HepG2 (cell line): ENCODE measurements around the gene ARID1A. TPM values are rescaled to one million over a fixed set of nuclear protein-coding genes. Genes with fewer than 3 reads are reported as not detected.

ENCODE experiments used
- ARID5B ChIP-seq: IDR thresholded peaks from 2 replicates; pipeline ENCODE4 v1.4.0; 2020; ENCODE audit warnings: mild to moderate bottlenecking, missing genetic modification reagents
- CHCHD3 ChIP-seq: sonication (generic); formaldehyde crosslinking; IDR thresholded peaks from 2 replicates; pipeline ENCODE4 v1.8.0; 2022; ENCODE audit warnings: mild to moderate bottlenecking, missing genetic modification reagents, moderate library complexity
- KLF15 ChIP-seq: sonication (generic); formaldehyde crosslinking; IDR thresholded peaks from 2 replicates; pipeline ENCODE4 v1.8.1; 2023; ENCODE audit warnings: borderline replicate concordance, mild to moderate bottlenecking, inconsistent platforms, missing genetic modification reagents, mixed read lengths
- KLF16 ChIP-seq, 2 experiments: sonication (generic) in 1 of 2; formaldehyde crosslinking in 1 of 2; IDR thresholded peaks; 2 replicates each; pipeline versions ENCODE4 v1.6.1 to v1.8.0; 2016 to 2023; ENCODE audit warnings: missing genetic modification reagents in 2 of 2, missing compliant biosample characterization in 1 of 2
- MTA3 ChIP-seq: sonication (generic); formaldehyde crosslinking; IDR thresholded peaks from 2 replicates; pipeline ENCODE4 v1.4.0; 2020; ENCODE audit warnings: missing genetic modification reagents
- NAIF1 ChIP-seq: sonication (generic); formaldehyde crosslinking; IDR thresholded peaks from 2 replicates; pipeline ENCODE4 v1.5.0; 2020; ENCODE audit warnings: mild to moderate bottlenecking, missing genetic modification reagents, borderline replicate concordance
- NCOA5 ChIP-seq: sonication (generic); formaldehyde crosslinking; IDR thresholded peaks from 2 replicates; pipeline ENCODE4 v1.4.0; 2020; ENCODE audit warnings: missing genetic modification reagents
- PHF20 ChIP-seq: sonication (generic); formaldehyde crosslinking; IDR thresholded peaks from 2 replicates; pipeline ENCODE4 v1.5.0; 2020; ENCODE audit warnings: mild to moderate bottlenecking, missing genetic modification reagents
- PLRG1 ChIP-seq: fragments of 450-650 bp; conservative IDR thresholded peaks from 2 replicates; pipeline ENCODE4 v1.6.1; 2016
- REPIN1 ChIP-seq: sonication (generic); formaldehyde crosslinking; IDR thresholded peaks from 2 replicates; pipeline ENCODE4 v1.8.0; 2022; ENCODE audit warnings: missing genetic modification reagents, low read depth, mild to moderate bottlenecking, borderline replicate concordance
- TGIF2 ChIP-seq: IDR thresholded peaks from 2 replicates; pipeline ENCODE4 v1.6.1; 2016; ENCODE audit warnings: control low read depth, missing compliant biosample characterization
- TOE1 ChIP-seq: sonication (generic); formaldehyde crosslinking; IDR thresholded peaks from 2 replicates; pipeline ENCODE4 v1.4.0; 2020; ENCODE audit warnings: mild to moderate bottlenecking, missing genetic modification reagents
- ZNF10 ChIP-seq: sonication (generic); formaldehyde crosslinking; IDR thresholded peaks from 2 replicates; pipeline ENCODE4 v1.4.0; 2020; ENCODE audit warnings: mild to moderate bottlenecking, low read depth, missing genetic modification reagents, borderline replicate concordance
- ZNF710 ChIP-seq: sonication (generic); formaldehyde crosslinking; IDR thresholded peaks from 2 replicates; pipeline ENCODE4 v1.5.0; 2020; ENCODE audit warnings: mild to moderate bottlenecking, missing genetic modification reagents, borderline replicate concordance
- ZNF747 ChIP-seq: sonication (generic); formaldehyde crosslinking; IDR thresholded peaks from 2 replicates; pipeline ENCODE4 v1.8.1; 2023; ENCODE audit warnings: missing genetic modification reagents, mild to moderate bottlenecking, borderline replicate concordance
- ZZZ3 ChIP-seq: sonication (generic); formaldehyde crosslinking; IDR thresholded peaks from 2 replicates; pipeline ENCODE4 v1.4.0; 2020; ENCODE audit warnings: missing genetic modification reagents, mild to moderate bottlenecking, borderline replicate concordance
- polyA plus RNA-seq, 8 experiments: library from polyadenylated mRNA; depleted of rRNA in 3 of 8; stranded (reverse) in 7 of 8; unstranded in 1 of 8; fragments of >200 nt; fragmentation: Illumina TruSeq in 4 of 8; extraction: Trizol in 4 of 8; gene quantifications; 2 replicates each; pipeline versions ENCODE4 v1.2.1 to v1.2.3, GENCODE V29; 2011 to 2016; ENCODE audit warnings: low read depth in 4 of 8, missing spikeins in 1 of 8, mixed read lengths in 1 of 8; ENCODE audit not compliant: insufficient read depth in 1 of 8
- total RNA-seq, 5 experiments: library from RNA; depleted of rRNA; stranded (reverse); fragments of >200 nt; fragmentation: Illumina TruSeq; extraction: Trizol; gene quantifications; 2 replicates each; pipeline ENCODE4 v1.2.3, GENCODE V29; 2016; ENCODE audit warnings: low read depth in 1 of 5
- TF ChIP-seq, protein P1 (sequence below): fragments of 450-650 bp; IDR thresholded peaks from 2 replicates; pipeline ENCODE4 v1.6.1; 2017
- TF ChIP-seq, protein P2 (sequence below): IDR thresholded peaks from 2 replicates; pipeline ENCODE4 v1.6.1; 2016; ENCODE audit warnings: mild to moderate bottlenecking

Gene ARID1A
- total and polyA plus RNA-seq, 2 of the 13 experiments (the other 11 are each of a cell fraction or from before 2014, with no cell fraction given): 11.9 to 15.9 TPM

DNA sequence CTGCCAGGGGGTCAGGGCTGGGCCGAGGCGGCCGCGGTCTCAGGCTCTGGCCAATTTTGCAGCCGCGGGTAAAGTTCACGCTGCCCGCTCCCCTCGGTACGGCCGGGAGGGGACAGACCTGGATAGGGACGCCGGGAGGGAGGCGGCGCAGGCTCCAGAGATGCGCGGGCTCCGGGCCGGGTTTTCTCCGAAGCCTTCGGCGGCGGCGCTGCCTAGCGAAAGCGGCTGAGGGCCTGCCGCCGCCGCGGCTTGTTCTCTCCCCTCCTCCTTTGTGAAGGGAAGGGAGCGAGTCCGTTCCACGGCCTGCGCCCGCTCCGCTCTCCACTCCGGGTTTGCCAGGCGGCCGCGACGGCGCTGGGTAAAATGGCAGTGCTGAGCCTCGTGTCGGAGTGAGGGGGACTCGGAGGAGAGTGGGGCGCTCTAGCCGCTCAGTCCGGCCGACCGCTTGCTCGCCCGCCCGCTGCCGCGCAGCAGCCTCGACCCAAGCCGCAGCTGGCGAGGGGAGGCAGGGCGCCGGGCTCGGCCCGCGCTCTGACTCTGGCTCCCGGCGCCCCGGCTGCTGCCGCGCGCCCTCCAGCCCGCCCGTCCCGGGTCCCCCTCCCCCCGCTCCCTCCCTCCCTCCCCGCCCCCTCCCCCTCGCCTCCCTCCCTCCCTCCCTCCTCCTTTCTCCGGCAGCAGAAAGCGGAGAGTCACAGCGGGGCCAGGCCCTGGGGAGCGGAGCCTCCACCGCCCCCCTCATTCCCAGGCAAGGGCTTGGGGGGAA, at the start of gene ARID1A (continued):
- TF ChIP-seq PHF20 (CRISPR knock-in tag) (peak; percentile 60), KLF16 (CRISPR knock-in tag; IDR thresholded peaks at IDR 0.05) (peak in 1 of 2 experiments; percentile 87; a peak in 2 of 4 replicates), MTA3 (CRISPR knock-in tag) (no peak), NAIF1 (CRISPR knock-in tag) (peak; percentile 91; the same call in 1 of the 2 replicates), ZNF10 (CRISPR knock-in tag) (no peak), TGIF2 (CRISPR knock-in tag) (peak; percentile 81), REPIN1 (CRISPR knock-in tag) (peak; percentile 91), ZNF747 (CRISPR knock-in tag) (peak; percentile 64; the same call in 1 of the 2 replicates), KLF15 (peak; percentile 88; the same call in 1 of the 2 replicates), NCOA5 (CRISPR knock-in tag) (no peak), TOE1 (CRISPR knock-in tag) (no peak; the same call in 1 of the 2 replicates), PLRG1 (no peak), CHCHD3 (CRISPR knock-in tag) (peak; percentile 93; the same call in 1 of the 2 replicates), ARID5B (CRISPR knock-in tag) (no peak; the same call in none of the 2 replicates), ZNF710 (CRISPR knock-in tag) (peak; percentile 90; the same call in 1 of the 2 replicates), ZZZ3 (CRISPR knock-in tag) (peak; percentile 66; the same call in 1 of the 2 replicates)
- TF ChIP-seq, protein P1, sequence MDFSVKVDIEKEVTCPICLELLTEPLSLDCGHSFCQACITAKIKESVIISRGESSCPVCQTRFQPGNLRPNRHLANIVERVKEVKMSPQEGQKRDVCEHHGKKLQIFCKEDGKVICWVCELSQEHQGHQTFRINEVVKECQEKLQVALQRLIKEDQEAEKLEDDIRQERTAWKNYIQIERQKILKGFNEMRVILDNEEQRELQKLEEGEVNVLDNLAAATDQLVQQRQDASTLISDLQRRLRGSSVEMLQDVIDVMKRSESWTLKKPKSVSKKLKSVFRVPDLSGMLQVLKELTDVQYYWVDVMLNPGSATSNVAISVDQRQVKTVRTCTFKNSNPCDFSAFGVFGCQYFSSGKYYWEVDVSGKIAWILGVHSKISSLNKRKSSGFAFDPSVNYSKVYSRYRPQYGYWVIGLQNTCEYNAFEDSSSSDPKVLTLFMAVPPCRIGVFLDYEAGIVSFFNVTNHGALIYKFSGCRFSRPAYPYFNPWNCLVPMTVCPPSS: no peak
- TF ChIP-seq, protein P2, sequence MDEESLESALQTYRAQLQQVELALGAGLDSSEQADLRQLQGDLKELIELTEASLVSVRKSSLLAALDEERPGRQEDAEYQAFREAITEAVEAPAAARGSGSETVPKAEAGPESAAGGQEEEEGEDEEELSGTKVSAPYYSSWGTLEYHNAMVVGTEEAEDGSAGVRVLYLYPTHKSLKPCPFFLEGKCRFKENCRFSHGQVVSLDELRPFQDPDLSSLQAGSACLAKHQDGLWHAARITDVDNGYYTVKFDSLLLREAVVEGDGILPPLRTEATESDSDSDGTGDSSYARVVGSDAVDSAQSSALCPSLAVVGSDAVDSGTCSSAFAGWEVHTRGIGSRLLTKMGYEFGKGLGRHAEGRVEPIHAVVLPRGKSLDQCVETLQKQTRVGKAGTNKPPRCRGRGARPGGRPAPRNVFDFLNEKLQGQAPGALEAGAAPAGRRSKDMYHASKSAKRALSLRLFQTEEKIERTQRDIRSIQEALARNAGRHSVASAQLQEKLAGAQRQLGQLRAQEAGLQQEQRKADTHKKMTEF (CRISPR knock-in tag): peak; percentile 97
